A673 (cell line): ENCODE data around the gene C6orf52.

Experiments used
- CTCF ChIP-seq: fragments of 300-800, 200-600 bp; sonication (generic); conservative IDR thresholded peaks from 2 replicates; pipeline ENCODE4 v1.5.1; 2017; ENCODE audit warnings: low read depth, mild to moderate bottlenecking, antibody characterized with exemption, low read length, moderate library complexity, mixed read lengths
- EZH2 ChIP-seq: fragments of 200-600 bp; sonication (generic); IDR thresholded peaks from 2 replicates; pipeline ENCODE4 v1.6.1; 2017; ENCODE audit warnings: borderline replicate concordance, low read depth, mild to moderate bottlenecking, mixed read lengths, antibody characterized with exemption, low read length; ENCODE audit not compliant: poor library complexity, severe bottlenecking

- TF ChIP-seq CTCF, result no peak
- TF ChIP-seq EZH2, result no peak
Measured at GRCh38 chr6:10662207-10662606, 32.2 kb downstream of the C6orf52 start.
